ENCODE measurements around the gene ABRACL.
"Not testable (repeated sequence)": the region's sequence is repeated elsewhere in the genome, so short reads cannot be mapped to it uniquely, and the experiment has no call there.

The ABRACL gene

GRCh38 chr6:139008117-139008516 lies 20.4 kb upstream of the ABRACL start:
- Histone ChIP-seq H3K9me3 (ENCODE audit: control insufficient read depth in 5 of 5, low read length in 5 of 5) (no peaks in the 10 kb centered on the region), H3K27ac (ENCODE audit: low read depth, low read length) (no peak overlapping the region), H3K27me3 (ENCODE audit: control insufficient read depth in 5 of 5, insufficient read depth in 4 of 5, low read length in 5 of 5) (no peaks in the 10 kb centered on the region), H3K36me3 (ENCODE audit: control insufficient read depth in 5 of 5, insufficient read depth in 5 of 5, low read length in 5 of 5) (no peaks in the 10 kb centered on the region), H3K9ac (ENCODE audit: low read length in 5 of 5) (no peak overlapping the region), H3K4me3 (ENCODE audit: low read depth in 1 of 5, low read length in 5 of 5) (no peak overlapping the region), H3K4me1 (ENCODE audit: control insufficient read depth in 5 of 5, insufficient read depth in 5 of 5, low read length in 5 of 5) (no peaks in the 10 kb centered on the region)

GRCh38 chr6:139010674-139011073 lies 17.9 kb upstream of the ABRACL start:
- no peaks in the 10 kb centered on the region for H3K27me3 ChIP-seq (ENCODE audit: control insufficient read depth in 5 of 5, insufficient read depth in 4 of 5, low read length in 5 of 5)
- H3K27ac ChIP-seq (ENCODE audit: low read depth, low read length) = no peak overlapping the region

GRCh38 chr6:139011980-139012379 lies 16.6 kb upstream of the ABRACL start:
- Histone ChIP-seq H3K27ac (ENCODE audit: low read depth, low read length) (no peak overlapping the region), H3K4me3 (ENCODE audit: low read depth in 1 of 5, low read length in 5 of 5) (no peak overlapping the region)

More at GRCh38 chr6:139010674-139011073, 17.9 kb upstream of the ABRACL start:
- Histone ChIP-seq H3K4me1 (ENCODE audit: control insufficient read depth in 5 of 5, insufficient read depth in 5 of 5, low read length in 5 of 5) (no peaks in the 10 kb centered on the region), H3K9me3 (ENCODE audit: control insufficient read depth in 5 of 5, low read length in 5 of 5) (no peaks in the 10 kb centered on the region), H3K4me3 (ENCODE audit: low read depth in 1 of 5, low read length in 5 of 5) (no peak overlapping the region), H3K9ac (ENCODE audit: low read length in 5 of 5) (no peak overlapping the region), H3K36me3 (ENCODE audit: control insufficient read depth in 5 of 5, insufficient read depth in 5 of 5, low read length in 5 of 5) (no peaks in the 10 kb centered on the region)

GRCh38 chr6:139013185-139013800 lies 15.3 kb upstream of the ABRACL start:
- Histone ChIP-seq H3K36me3 (ENCODE audit: control insufficient read depth in 5 of 5, insufficient read depth in 5 of 5, low read length in 5 of 5) (no peaks in the 10 kb centered on the region), H3K9me3 (ENCODE audit: control insufficient read depth in 5 of 5, low read length in 5 of 5) (no peaks in the 10 kb centered on the region), H3K4me1 (ENCODE audit: control insufficient read depth in 5 of 5, insufficient read depth in 5 of 5, low read length in 5 of 5) (no peaks in the 10 kb centered on the region), H3K4me3 (ENCODE audit: low read depth in 1 of 5, low read length in 5 of 5) (no peak overlapping the region), H3K27me3 (ENCODE audit: control insufficient read depth in 5 of 5, insufficient read depth in 4 of 5, low read length in 5 of 5) (no peaks in the 10 kb centered on the region), H3K9ac (ENCODE audit: low read length in 5 of 5) (no peak overlapping the region), H3K27ac (ENCODE audit: low read depth, low read length) (no peak overlapping the region)

More at GRCh38 chr6:139011980-139012379, 16.6 kb upstream of the ABRACL start:
- Histone ChIP-seq H3K4me1 (ENCODE audit: control insufficient read depth in 5 of 5, insufficient read depth in 5 of 5, low read length in 5 of 5) (no peaks in the 10 kb centered on the region), H3K9me3 (ENCODE audit: control insufficient read depth in 5 of 5, low read length in 5 of 5) (no peaks in the 10 kb centered on the region), H3K27me3 (ENCODE audit: control insufficient read depth in 5 of 5, insufficient read depth in 4 of 5, low read length in 5 of 5) (no peaks in the 10 kb centered on the region), H3K36me3 (ENCODE audit: control insufficient read depth in 5 of 5, insufficient read depth in 5 of 5, low read length in 5 of 5) (no peaks in the 10 kb centered on the region), H3K9ac (ENCODE audit: low read length in 5 of 5) (no peak overlapping the region)

- no peaks in the 10 kb centered on the region for H3K9me3 ChIP-seq (ENCODE audit: control insufficient read depth in 5 of 5, low read length in 5 of 5)
- H3K4me1 ChIP-seq (ENCODE audit: control insufficient read depth in 5 of 5, insufficient read depth in 5 of 5, low read length in 5 of 5) = no peaks in the 10 kb centered on the region
- H3K27me3 ChIP-seq (ENCODE audit: control insufficient read depth in 5 of 5, insufficient read depth in 4 of 5, low read length in 5 of 5) = no peaks in the 10 kb centered on the region
- H3K4me3 ChIP-seq (ENCODE audit: low read depth in 1 of 5, low read length in 5 of 5) = no peak overlapping the region
- H3K36me3 ChIP-seq (ENCODE audit: control insufficient read depth in 5 of 5, insufficient read depth in 5 of 5, low read length in 5 of 5) = no peaks in the 10 kb centered on the region
- H3K9ac ChIP-seq (ENCODE audit: low read length in 5 of 5) = no peak overlapping the region
- no peak overlapping the region for H3K27ac ChIP-seq (ENCODE audit: low read depth, low read length)
Observed at GRCh38 chr6:139014945-139015344, 13.6 kb upstream of the ABRACL start.

- Histone ChIP-seq H3K4me1 (ENCODE audit: control insufficient read depth in 5 of 5, insufficient read depth in 5 of 5, low read length in 5 of 5) (no peaks in the 10 kb centered on the region), H3K27ac (ENCODE audit: low read depth, low read length) (no peak overlapping the region), H3K9me3 (ENCODE audit: control insufficient read depth in 5 of 5, low read length in 5 of 5) (no peaks in the 10 kb centered on the region), H3K4me3 (ENCODE audit: low read depth in 1 of 5, low read length in 5 of 5) (no peak overlapping the region), H3K9ac (ENCODE audit: low read length in 5 of 5) (no peak overlapping the region), H3K36me3 (ENCODE audit: control insufficient read depth in 5 of 5, insufficient read depth in 5 of 5, low read length in 5 of 5) (no peaks in the 10 kb centered on the region), H3K27me3 (ENCODE audit: control insufficient read depth in 5 of 5, insufficient read depth in 4 of 5, low read length in 5 of 5) (no peaks in the 10 kb centered on the region)
Observed at GRCh38 chr6:139016337-139017213, 12.0 kb upstream of the ABRACL start.

GRCh38 chr6:139017227-139017626 lies 11.3 kb upstream of the ABRACL start:
- Histone ChIP-seq H3K36me3 (ENCODE audit: control insufficient read depth in 5 of 5, insufficient read depth in 5 of 5, low read length in 5 of 5) (no peaks in the 10 kb centered on the region), H3K4me1 (ENCODE audit: control insufficient read depth in 5 of 5, insufficient read depth in 5 of 5, low read length in 5 of 5) (no peaks in the 10 kb centered on the region), H3K4me3 (ENCODE audit: low read depth in 1 of 5, low read length in 5 of 5) (no peak overlapping the region), H3K9ac (ENCODE audit: low read length in 5 of 5) (no peak overlapping the region), H3K27me3 (ENCODE audit: control insufficient read depth in 5 of 5, insufficient read depth in 4 of 5, low read length in 5 of 5) (no peaks in the 10 kb centered on the region), H3K9me3 (ENCODE audit: control insufficient read depth in 5 of 5, low read length in 5 of 5) (no peaks in the 10 kb centered on the region), H3K27ac (ENCODE audit: low read depth, low read length) (no peak overlapping the region)

- no peaks in the 10 kb centered on the region for H3K36me3 ChIP-seq (ENCODE audit: control insufficient read depth in 5 of 5, insufficient read depth in 5 of 5, low read length in 5 of 5)
- no peaks in the 10 kb centered on the region for H3K9me3 ChIP-seq (ENCODE audit: control insufficient read depth in 5 of 5, low read length in 5 of 5)
- H3K27ac ChIP-seq (ENCODE audit: low read depth, low read length) = no peak overlapping the region
- no peaks in the 10 kb centered on the region for H3K27me3 ChIP-seq (ENCODE audit: control insufficient read depth in 5 of 5, insufficient read depth in 4 of 5, low read length in 5 of 5)
- H3K9ac ChIP-seq (ENCODE audit: low read length in 5 of 5) = no peak overlapping the region
- H3K4me1 ChIP-seq (ENCODE audit: control insufficient read depth in 5 of 5, insufficient read depth in 5 of 5, low read length in 5 of 5) = no peaks in the 10 kb centered on the region
- H3K4me3 ChIP-seq (ENCODE audit: low read depth in 1 of 5, low read length in 5 of 5) = no peak overlapping the region
Observed at GRCh38 chr6:139019722-139020121, 8.8 kb upstream of the ABRACL start.

GRCh38 chr6:139020689-139021088 lies 7.9 kb upstream of the ABRACL start:
- no peak overlapping the region for H3K9ac ChIP-seq (ENCODE audit: low read length in 5 of 5)
- no peaks in the 10 kb centered on the region for H3K9me3 ChIP-seq (ENCODE audit: control insufficient read depth in 5 of 5, low read length in 5 of 5)
- H3K27me3 ChIP-seq (ENCODE audit: control insufficient read depth in 5 of 5, insufficient read depth in 4 of 5, low read length in 5 of 5) = no peaks in the 10 kb centered on the region
- no peak overlapping the region for H3K27ac ChIP-seq (ENCODE audit: low read depth, low read length)
- H3K4me3 ChIP-seq (ENCODE audit: low read depth in 1 of 5, low read length in 5 of 5) = no peak overlapping the region
- no peaks in the 10 kb centered on the region for H3K4me1 ChIP-seq (ENCODE audit: control insufficient read depth in 5 of 5, insufficient read depth in 5 of 5, low read length in 5 of 5)
- no peaks in the 10 kb centered on the region for H3K36me3 ChIP-seq (ENCODE audit: control insufficient read depth in 5 of 5, insufficient read depth in 5 of 5, low read length in 5 of 5)

- H3K4me1 ChIP-seq (ENCODE audit: control insufficient read depth in 5 of 5, insufficient read depth in 5 of 5, low read length in 5 of 5) = peaks cover 0 to 24% (median 19%) of the 10 kb centered on the region in 5 donors
- H3K9me3 ChIP-seq (ENCODE audit: control insufficient read depth in 5 of 5, low read length in 5 of 5); H3K9ac ChIP-seq (ENCODE audit: low read length in 5 of 5); H3K4me3 ChIP-seq (ENCODE audit: low read depth in 1 of 5, low read length in 5 of 5); H3K27me3 ChIP-seq (ENCODE audit: control insufficient read depth in 5 of 5, insufficient read depth in 4 of 5, low read length in 5 of 5); H3K27ac ChIP-seq (ENCODE audit: low read depth, low read length); H3K36me3 ChIP-seq (ENCODE audit: control insufficient read depth in 5 of 5, insufficient read depth in 5 of 5, low read length in 5 of 5): not testable (repeated sequence)
Observed at GRCh38 chr6:139025416-139025815, 3.1 kb upstream of the ABRACL start.
